Tibial nerve (tissue), 4 donors: ENCODE results near the gene FZD4.

Experiments used
- CTCF ChIP-seq, 5 experiments: fragments of 200-600 bp in 3 of 5; fragments of 450-650 bp in 2 of 5; sonication (generic) in 3 of 5; IDR thresholded peaks; one replicate each; pipeline ENCODE4 v1.5.1; 2016 to 2019; ENCODE audit warnings: antibody characterized with exemption in 5 of 5, mild to moderate bottlenecking in 3 of 5, moderate library complexity in 2 of 5
- EP300 ChIP-seq, 2 donors: sonication (generic); formaldehyde crosslinking; IDR thresholded peaks; one replicate each; pipeline ENCODE4 v1.6.1; 2017; ENCODE audit warnings: antibody characterized with exemption in 2 of 2, mild to moderate bottlenecking in 1 of 2
- POLR2A ChIP-seq, 2 donors: fragments of 450-650 bp; IDR thresholded peaks; one replicate each; pipeline ENCODE4 v1.6.1; 2017; ENCODE audit warnings: antibody characterized with exemption in 2 of 2, mild to moderate bottlenecking in 2 of 2, moderate library complexity in 2 of 2

DNA sequence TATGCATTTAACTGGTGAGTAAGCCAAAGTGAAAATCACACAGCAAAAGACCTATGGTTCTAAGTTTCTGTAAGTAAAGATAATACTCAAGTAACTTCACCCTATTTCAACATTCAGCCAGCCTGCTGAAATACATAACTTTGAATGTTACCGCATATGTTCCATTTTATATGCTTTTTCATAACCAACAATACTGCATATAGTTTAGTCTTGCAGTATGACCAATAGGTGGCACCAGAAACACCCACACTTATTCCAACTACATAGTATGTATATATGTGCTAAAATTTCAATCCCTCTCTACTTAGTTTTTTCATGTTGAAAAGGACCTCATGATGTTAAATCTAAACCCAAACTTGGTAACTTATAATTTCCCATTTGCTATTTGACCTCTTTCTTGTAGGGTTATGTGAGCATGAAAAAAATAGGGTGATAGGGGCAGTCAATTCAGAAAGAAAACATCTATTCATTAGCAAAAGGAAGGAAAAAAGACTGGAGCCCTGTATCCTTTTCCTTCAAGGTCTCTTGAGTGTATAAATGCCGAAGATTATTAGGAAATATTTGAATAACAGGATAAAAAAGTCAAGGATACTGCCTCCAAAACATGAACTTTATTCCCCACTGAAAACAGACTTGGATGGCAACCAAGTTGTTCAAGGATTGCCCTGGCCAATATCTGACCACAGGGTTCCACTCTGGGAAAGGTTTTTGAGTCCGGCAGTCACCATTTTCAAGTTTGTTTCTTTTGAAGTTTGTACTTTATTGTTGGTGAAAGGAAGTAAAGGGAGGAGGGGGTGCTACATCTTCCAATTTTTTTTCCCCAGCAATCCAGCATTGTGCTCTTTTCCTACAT lies 23.8 kb upstream of the FZD4 start:
- TF ChIP-seq EP300 (IDR thresholded peaks at IDR 0.05) (peak in 1 of 2 donors; percentile 70), CTCF (IDR thresholded peaks at IDR 0.05) (peak in 4 of 5 experiments; percentile 25 to 46 (median 36)), POLR2A (IDR thresholded peaks at IDR 0.05) (no peak)
